ENCODE results near the gene PPM1N.

The PPM1N gene

GRCh38 chr19:45471111-45471930 is 26.9 kb upstream of the PPM1N start:
- DNase-seq, result no peak

DNA sequence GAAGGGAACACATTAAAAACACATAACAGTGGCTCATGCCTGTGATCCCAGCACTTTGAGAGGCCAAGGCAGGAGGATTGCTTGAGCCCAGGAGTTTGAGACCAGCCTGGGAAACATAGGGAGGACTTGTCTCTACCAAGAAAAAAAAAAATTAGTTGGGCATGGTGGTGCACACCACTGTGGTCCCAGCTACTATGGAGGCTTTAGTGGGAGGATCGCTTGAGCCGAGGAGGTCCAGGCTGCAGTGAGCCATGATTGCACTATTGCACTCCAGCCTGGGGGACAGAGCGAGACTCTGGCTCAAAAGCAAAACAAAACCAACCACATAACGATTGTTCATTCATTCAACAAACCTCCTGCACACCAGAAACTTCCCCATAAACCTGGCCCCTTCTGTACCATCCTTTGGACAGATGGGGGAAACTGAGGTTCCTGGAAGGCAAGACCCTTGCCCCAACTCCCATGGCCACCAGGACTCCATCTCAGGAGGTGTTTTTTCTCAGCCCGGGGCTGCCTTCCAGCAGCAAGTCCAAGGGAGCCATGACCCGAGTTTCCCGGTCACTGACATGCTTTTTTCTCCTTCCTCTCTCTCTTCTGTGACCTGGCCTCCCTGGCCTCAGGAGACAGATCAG is 26.2 kb upstream of the PPM1N start:
- no peak for DNase-seq

- DNase-seq, result no peak
Observed at GRCh38 chr19:45472563-45473366, 25.5 kb upstream of the PPM1N start.

DNA sequence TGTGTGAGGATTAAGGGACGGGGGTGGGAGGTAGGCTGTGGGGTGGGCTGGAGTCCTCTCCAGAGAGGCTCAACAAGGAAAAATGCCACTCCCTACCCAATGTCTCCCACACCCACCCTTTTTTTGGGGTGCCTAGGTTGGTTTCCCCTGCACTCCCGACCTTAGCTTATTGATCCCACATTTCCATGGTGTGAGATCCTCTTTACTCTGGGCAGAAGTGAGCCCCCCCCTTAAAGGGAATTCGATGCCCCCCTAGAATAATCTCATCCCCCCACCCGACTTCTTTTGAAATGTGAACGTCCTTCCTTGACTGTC is 24.9 kb upstream of the PPM1N start:
- DNase-seq, result no peak

- no peak for DNase-seq
Observed at GRCh38 chr19:45473682-45474605, 24.3 kb upstream of the PPM1N start.

DNA sequence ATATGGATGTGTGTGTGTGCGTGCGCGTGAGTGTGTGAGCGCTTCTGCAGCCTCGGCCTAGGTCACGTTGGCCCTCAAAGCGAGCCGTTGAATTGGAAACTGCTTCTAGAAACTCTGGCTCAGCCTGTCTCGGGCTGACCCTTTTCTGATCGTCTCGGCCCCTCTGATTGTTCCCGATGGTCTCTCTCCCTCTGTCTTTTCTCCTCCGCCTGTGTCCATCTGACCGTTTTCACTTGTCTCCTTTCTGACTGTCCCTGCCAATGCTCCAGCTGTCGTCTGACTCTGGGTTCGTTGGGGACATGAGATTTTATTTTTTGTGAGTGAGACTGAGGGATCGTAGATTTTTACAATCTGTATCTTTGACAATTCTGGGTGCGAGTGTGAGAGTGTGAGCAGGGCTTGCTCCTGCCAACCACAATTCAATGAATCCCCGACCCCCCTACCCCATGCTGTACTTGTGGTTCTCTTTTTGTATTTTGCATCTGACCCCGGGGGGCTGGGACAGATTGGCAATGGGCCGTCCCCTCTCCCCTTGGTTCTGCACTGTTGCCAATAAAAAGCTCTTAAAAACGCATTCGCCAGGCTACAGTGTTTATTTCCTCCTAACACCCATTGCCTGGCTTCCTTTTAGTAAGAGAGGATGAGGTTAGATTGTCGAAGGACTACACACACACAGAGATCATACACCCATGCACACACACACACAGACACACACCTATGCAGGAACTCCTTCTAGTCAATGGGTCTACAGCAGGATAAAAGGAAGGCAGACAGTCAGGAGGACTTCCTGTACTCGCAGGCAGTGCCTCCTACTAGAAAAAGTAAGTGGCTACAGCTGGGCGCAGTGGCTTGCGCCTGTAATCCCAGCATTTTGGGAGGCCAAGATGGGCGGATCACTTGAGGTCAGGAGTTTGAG is 23.4 kb upstream of the PPM1N start:
- no peak for DNase-seq

GRCh38 chr19:45475537-45476291 is 22.5 kb upstream of the PPM1N start:
- DNase-seq, result no peak

GRCh38 chr19:45476304-45476703 is 21.9 kb upstream of the PPM1N start:
- DNase-seq, result no peak

- no peak for DNase-seq
Observed at GRCh38 chr19:45477186-45477585, 21.1 kb upstream of the PPM1N start.

DNA sequence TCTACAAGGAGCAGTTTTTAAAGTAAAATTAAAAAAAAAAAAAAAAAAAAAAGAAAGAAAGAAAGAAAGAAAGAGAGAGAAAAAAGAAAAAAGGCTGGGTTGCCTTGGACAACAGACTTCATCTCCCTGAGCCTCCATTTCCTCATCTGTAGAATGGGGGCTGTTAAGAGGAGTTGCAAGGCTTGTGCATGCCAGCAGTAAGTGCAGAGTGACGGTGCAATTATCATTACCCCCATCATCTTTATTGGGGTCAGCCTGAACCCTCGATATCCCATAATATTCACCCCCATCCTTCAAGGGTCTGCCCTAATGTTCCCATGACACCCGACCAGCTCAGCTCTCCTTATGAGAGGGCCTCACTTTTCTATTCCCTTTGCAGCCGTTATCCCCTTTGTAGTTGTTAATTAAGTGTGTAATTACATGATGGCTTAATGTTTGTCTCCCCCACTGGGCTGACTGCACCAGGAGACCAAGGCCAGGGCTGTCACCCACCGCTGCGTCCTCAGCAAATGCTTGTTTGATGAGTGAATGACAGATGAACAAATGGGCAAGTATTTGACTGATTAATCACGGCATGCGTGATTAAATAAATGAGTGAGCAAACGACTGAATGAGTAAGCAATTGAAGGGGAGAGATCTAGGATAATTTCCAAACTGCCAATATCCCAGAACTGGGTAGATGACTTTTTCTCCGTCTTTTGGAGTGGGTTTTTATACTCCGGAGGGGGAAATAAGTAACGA is 20.4 kb upstream of the PPM1N start:
- DNase-seq, result no peak

GRCh38 chr19:45478454-45479238 is 19.6 kb upstream of the PPM1N start:
- peak; percentile 83 for DNase-seq

- DNase-seq, result no peak
Observed at GRCh38 chr19:45483033-45483432, 15.2 kb upstream of the PPM1N start.

DNA sequence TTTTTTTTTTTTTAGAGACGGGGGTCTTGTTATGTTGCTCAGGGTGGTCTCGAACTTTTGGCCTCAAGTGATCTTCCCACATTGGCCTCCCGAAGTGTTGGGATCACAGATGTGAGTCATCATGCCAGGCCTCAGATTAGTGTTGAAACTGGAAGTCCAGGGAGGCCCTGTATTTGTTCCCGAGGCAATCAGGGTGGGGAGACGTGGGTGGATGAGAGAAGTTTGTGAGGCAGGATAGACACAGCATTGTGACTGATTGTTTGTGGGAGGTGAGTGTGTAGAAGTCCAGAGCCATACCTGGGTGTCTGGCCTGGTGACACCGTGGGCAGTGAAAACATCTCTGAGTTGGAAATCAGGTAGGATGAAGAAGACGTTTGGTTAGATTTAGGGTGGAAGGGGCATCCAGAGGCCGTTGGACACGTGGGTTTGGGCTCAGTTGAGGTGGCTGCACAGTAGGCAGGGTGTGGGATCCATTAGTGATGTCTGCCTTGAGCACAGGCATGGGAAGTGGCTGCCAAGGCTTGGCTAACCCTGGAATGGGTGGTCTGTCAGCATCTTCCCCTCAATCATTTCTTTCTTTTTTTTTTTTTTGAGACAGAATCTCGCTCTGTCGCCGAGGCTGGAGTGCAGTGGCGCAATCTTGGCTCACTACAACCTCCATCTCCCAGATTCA is 13.8 kb upstream of the PPM1N start:
- no peak for DNase-seq

GRCh38 chr19:45485305-45486077 is 12.8 kb upstream of the PPM1N start:
- DNase-seq, result peak; percentile 87

- no peak for DNase-seq
Observed at GRCh38 chr19:45488708-45489107, 9.5 kb upstream of the PPM1N start.

DNA sequence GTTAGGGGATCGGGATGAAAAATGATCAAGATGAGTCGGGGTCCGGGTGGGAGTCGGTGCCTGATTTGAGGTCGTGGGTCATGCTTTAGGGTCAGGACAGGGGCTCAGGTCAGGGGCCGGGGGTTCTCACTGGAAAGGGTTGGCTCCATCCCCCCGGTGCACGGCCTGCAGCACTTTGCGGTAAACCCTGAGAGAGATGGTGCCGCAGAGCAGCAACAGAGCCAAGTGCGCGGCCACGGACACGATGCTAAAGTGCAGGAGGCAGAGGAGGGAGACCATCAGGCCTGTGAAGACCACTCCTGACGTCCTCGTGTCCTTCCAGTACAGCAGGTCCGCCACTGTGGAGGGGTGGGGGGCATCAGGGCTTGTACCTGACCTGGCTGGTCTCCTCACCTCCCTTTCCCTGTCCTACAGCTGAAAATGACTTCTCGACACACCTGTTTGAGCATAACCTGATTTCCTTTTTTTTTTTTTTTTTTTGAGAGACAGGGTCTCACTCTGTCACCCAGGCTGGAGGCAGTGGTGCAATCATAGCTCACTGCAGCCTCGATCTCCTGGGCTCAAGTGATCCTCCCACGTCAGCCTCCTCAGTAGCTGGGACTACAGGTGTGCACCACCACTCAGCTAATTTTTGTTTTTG is 8.9 kb upstream of the PPM1N start:
- no peak for DNase-seq

GRCh38 chr19:45492137-45492626 is 6.1 kb upstream of the PPM1N start:
- DNase-seq, result no peak

Data from NCI-H1092 treated with DMSO at 0.1 percent for 48 hours (cell line).